Measurements from ENCODE around the gene MARVELD3.

MARVELD3 gene

DNA sequence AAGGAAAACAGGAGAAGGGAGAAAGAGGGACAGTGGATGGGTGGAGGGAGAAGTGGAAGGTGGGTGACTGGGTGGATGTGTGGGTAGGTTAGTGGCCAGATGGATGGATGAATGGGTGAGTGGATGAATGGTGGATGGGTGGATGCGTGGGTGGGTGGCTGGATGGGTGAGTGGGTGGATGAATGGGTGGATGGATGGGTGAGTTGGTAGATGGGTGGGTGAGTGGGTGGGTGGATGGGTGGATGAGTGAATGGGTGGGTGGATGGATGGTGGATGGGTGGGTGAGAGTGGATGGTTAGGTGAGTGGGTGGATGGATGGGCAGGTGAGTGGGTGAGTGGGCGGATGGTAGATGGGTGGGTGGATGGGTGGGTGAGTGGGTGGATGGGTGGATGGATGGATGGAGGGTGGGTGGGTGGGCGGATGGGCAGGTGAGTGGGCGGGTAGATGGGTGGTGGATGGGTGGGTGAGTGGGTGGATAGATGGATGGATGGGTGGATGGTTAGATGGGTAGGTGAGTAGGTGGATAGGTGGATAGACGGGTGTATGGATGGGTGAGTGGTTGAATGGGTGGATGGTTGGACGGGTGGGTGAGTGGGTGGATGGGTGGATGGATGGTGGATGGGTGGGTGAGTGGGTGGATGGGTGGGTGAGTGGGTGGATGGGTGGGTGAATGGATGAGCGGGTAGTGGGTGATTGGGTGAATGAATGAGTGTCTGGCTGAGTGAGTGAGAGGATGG lies 702 bp upstream of the MARVELD3 start:
- no peak for DNase-seq (ENCODE audit: extremely low spot score)
- POLR2A ChIA-PET: no interaction called here
- CTCF ChIA-PET: interaction anchor here (1.0 kb wide), 1 partner anchor 14 kb away, joined by 3 read pairs; no protein-coding TSS in a partner anchor
- TF ChIP-seq FOXA1 (IDR thresholded peaks at IDR 0.05) (no peak), FOXM1 (IDR thresholded peaks at IDR 0.05; ENCODE audit: borderline replicate concordance) (no peak), BHLHE40 (IDR thresholded peaks at IDR 0.05; ENCODE audit: borderline replicate concordance) (no peak)

DNA sequence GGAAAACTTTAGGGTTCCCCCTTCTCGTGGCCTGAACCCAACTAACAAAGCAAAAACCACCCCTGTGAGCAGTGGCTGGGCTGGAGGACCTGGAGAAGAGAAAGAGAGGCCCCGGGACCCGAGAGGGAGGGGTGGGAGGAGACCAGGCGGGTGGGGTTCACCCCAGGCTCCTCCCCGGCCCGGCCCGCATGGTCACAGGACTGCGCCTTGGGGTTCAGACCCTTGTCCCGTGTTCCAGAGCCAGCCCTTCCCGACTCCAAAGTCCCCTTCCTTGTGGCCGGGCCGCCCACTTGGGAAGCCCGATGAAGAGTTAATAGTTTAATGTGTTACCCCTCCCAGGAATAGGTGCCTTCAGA lies 852 bp downstream of the MARVELD3 start:
- ChIA-PET POLR2A (no interaction called here), CTCF (no interaction called here)
- TF ChIP-seq TARDBP (IDR thresholded peaks at IDR 0.05): no peak
- no peak for TF ChIP-seq SUZ12 (IDR thresholded peaks at IDR 0.05)
- no peak for TF ChIP-seq ARNT (IDR thresholded peaks at IDR 0.05)
- TF ChIP-seq HDGF (IDR thresholded peaks at IDR 0.05; ENCODE audit: borderline replicate concordance): no peak
- TF ChIP-seq FOXK2 (IDR thresholded peaks at IDR 0.05): no peak
- TF ChIP-seq ELF4 (IDR thresholded peaks at IDR 0.05): no peak
- TF ChIP-seq LEF1 (IDR thresholded peaks at IDR 0.05; ENCODE audit: borderline replicate concordance): no peak
- TF ChIP-seq CTBP1 (IDR thresholded peaks at IDR 0.05; ENCODE audit: borderline replicate concordance): no peak
- no peak for TF ChIP-seq L3MBTL2 (conservative IDR thresholded peaks at IDR 0.05)
- DNase-seq (ENCODE audit: extremely low spot score): no peak

DNA sequence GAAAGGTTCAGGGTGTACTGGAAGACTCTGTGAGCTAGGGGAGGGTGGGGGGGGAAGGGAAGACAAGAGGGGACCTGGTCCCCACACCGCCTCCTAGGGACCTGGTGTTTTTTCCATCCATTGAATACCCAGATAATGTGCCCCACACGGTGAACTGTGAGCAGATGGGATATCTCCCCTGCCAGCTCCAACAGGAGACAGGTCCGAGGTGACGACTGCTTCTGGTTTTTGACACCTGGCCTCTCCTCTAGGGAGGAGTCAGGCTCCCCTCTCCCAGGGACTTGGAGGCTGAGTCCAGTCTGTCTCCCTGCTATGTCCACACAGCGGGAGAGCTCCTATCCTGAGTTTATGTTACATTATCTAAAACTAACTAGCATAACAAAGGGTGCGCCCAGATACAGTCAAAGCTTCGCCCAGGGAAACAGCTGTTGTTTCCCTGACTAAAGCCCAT lies 1.8 kb downstream of the MARVELD3 start:
- POLR2A ChIA-PET: interaction anchor here (0.6 kb wide), 1 partner anchor 101 kb away, joined by 3 read pairs; the partner anchor contains the start of gene CHST4
- no peak for DNase-seq (ENCODE audit: extremely low spot score)
- CTCF ChIA-PET: interaction anchor here (2.0 kb wide), 1 partner anchor 17 kb away, joined by 10 read pairs; no protein-coding TSS in a partner anchor
- TF ChIP-seq BHLHE40 (IDR thresholded peaks at IDR 0.05; ENCODE audit: borderline replicate concordance) (no peak), HDGF (IDR thresholded peaks at IDR 0.05; ENCODE audit: borderline replicate concordance) (no peak)

DNA sequence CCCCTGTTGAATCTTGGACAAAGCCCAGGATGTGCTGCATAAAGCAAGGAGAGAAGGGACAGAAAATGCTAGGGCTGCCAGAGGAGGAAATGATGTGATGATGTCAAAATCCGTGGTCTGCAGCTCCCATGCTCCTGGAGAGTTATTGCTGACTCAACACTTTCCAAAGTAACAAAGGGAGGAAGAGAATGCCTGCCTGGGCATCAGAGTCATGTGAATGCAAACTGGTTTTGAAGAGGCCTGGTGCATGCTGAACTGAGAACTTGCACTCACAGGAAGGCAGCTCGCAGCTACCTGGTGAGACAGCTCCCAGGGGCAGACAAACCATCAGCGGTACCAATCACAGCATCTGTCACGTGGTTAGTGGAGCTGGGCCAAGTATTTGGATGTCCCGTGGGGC lies 2.8 kb downstream of the MARVELD3 start:
- ChIA-PET CTCF (interaction anchor here (0.9 to 2.0 kb wide), 2 partner anchors 16 to 18 kb away, joined by 5 to 10 read pairs; no protein-coding TSS in a partner anchor), POLR2A (no interaction called here)
- DNase-seq (ENCODE audit: extremely low spot score): no peak
- TF ChIP-seq ARNT (IDR thresholded peaks at IDR 0.05): no peak
- no peak for TF ChIP-seq NFRKB (IDR thresholded peaks at IDR 0.05)
- no peak for TF ChIP-seq SUZ12 (IDR thresholded peaks at IDR 0.05)
- TF ChIP-seq ZNF384 (IDR thresholded peaks at IDR 0.05): no peak
- no peak for TF ChIP-seq SP1 (IDR thresholded peaks at IDR 0.05)
- no peak for TF ChIP-seq ELF4 (IDR thresholded peaks at IDR 0.05)
- no peak for TF ChIP-seq CTBP1 (IDR thresholded peaks at IDR 0.05; ENCODE audit: borderline replicate concordance)
- no peak for TF ChIP-seq LEF1 (IDR thresholded peaks at IDR 0.05; ENCODE audit: borderline replicate concordance)
- no peak for TF ChIP-seq L3MBTL2 (conservative IDR thresholded peaks at IDR 0.05)
- no peak for TF ChIP-seq FOXK2 (IDR thresholded peaks at IDR 0.05)
- no peak for TF ChIP-seq FOXM1 (IDR thresholded peaks at IDR 0.05; ENCODE audit: borderline replicate concordance)
- TF ChIP-seq TARDBP (IDR thresholded peaks at IDR 0.05): no peak
- no peak for TF ChIP-seq FOXA1 (IDR thresholded peaks at IDR 0.05)
- TF ChIP-seq, protein P1, sequence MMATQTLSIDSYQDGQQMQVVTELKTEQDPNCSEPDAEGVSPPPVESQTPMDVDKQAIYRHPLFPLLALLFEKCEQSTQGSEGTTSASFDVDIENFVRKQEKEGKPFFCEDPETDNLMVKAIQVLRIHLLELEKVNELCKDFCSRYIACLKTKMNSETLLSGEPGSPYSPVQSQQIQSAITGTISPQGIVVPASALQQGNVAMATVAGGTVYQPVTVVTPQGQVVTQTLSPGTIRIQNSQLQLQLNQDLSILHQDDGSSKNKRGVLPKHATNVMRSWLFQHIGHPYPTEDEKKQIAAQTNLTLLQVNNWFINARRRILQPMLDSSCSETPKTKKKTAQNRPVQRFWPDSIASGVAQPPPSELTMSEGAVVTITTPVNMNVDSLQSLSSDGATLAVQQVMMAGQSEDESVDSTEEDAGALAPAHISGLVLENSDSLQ (IDR thresholded peaks at IDR 0.05): no peak
- TF ChIP-seq BHLHE40 (IDR thresholded peaks at IDR 0.05; ENCODE audit: borderline replicate concordance): no peak
- TF ChIP-seq HDGF (IDR thresholded peaks at IDR 0.05; ENCODE audit: borderline replicate concordance): no peak

DNA sequence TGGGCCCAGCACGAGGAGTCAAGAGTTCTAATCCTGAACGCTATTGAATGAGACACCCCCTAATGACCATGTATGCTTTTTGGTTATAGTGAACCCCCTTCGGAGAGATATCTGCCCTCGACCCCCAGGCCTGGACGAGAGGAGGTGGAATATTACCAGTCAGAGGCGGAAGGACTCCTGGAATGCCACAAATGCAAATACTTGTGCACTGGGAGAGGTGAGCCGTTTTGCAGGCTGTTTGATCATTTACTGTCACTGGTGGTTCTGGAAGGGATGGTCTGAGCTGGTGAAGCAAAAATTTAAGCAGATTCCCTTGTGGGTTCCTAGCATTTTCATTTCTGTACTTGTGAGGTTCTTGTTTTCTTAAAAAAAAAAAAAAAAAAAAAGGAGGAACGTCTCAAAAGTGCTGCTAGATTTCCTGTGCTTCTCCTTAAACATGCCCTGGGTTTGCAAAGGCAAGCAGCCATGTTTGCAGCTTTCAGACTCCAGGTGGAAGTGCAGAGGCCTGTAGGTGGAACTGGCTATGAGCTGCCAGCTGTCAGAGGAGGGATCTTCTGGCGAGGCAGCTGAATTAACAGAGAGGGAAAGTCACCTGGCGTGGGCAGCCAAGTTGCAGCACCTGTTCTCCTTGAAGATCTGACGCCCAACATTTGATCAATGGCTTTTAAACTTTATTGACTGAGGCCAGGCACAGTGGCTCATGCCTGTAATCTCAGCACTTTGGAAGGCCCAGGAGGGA lies 3.5 kb downstream of the MARVELD3 start:
- no peak for DNase-seq (ENCODE audit: extremely low spot score)
- POLR2A ChIA-PET: no interaction called here
- TF ChIP-seq BHLHE40 (IDR thresholded peaks at IDR 0.05; ENCODE audit: borderline replicate concordance) (no peak), ARNT (IDR thresholded peaks at IDR 0.05) (no peak), ELF4 (IDR thresholded peaks at IDR 0.05) (no peak), SUZ12 (IDR thresholded peaks at IDR 0.05) (no peak), SP1 (IDR thresholded peaks at IDR 0.05) (no peak), L3MBTL2 (conservative IDR thresholded peaks at IDR 0.05) (no peak), FOXM1 (IDR thresholded peaks at IDR 0.05; ENCODE audit: borderline replicate concordance) (no peak), TARDBP (IDR thresholded peaks at IDR 0.05) (no peak), FOXK2 (IDR thresholded peaks at IDR 0.05) (no peak), FOXA1 (IDR thresholded peaks at IDR 0.05) (no peak), ZNF384 (IDR thresholded peaks at IDR 0.05) (no peak), HDGF (IDR thresholded peaks at IDR 0.05; ENCODE audit: borderline replicate concordance) (no peak), LEF1 (IDR thresholded peaks at IDR 0.05; ENCODE audit: borderline replicate concordance) (no peak), NFRKB (IDR thresholded peaks at IDR 0.05) (no peak), CTBP1 (IDR thresholded peaks at IDR 0.05; ENCODE audit: borderline replicate concordance) (no peak)
- TF ChIP-seq, protein P1 (IDR thresholded peaks at IDR 0.05): no peak
- CTCF ChIA-PET: interaction anchor here (0.9 to 2.0 kb wide), 2 partner anchors 15 to 18 kb away, joined by 5 to 10 read pairs; no protein-coding TSS in a partner anchor

DNA sequence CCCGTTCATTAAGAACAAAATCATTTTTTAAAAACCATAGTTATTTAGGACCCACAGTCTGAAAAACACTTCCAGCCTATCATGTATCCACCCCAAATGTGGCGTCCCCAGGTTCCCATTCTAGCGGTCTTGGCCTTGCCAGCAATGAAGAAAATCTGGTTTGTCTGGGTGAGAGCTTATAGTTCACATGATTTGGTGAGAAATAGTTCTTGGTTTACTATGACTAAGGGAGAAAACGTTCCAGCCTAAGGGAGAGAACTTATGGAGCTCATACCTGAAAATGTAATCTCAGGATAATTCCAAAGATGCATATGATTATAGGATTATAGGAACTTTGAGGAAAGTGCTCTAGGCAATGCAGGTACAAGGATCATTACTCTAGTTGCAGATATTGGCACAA lies 4.8 kb downstream of the MARVELD3 start:
- DNase-seq (ENCODE audit: extremely low spot score): no peak
- POLR2A ChIA-PET: no interaction called here
- TF ChIP-seq ZNF384 (IDR thresholded peaks at IDR 0.05) (no peak), FOXM1 (IDR thresholded peaks at IDR 0.05; ENCODE audit: borderline replicate concordance) (no peak), TARDBP (IDR thresholded peaks at IDR 0.05) (no peak), FOXA1 (IDR thresholded peaks at IDR 0.05) (no peak), FOXK2 (IDR thresholded peaks at IDR 0.05) (no peak), LEF1 (IDR thresholded peaks at IDR 0.05; ENCODE audit: borderline replicate concordance) (no peak)
- CTCF ChIA-PET: interaction anchor here (0.7 to 1.0 kb wide), 2 partner anchors 20 to 25 kb away, joined by 3 to 4 read pairs; no protein-coding TSS in a partner anchor

Measured in HEK293T (cell line).